GM10266 (cell line): ENCODE results near the gene ODF2.

Experiments used
- DNase-seq: peaks from one replicate; pipeline ENCODE4 v3.0.0; 2012; ENCODE audit errors: extremely low spot score
- CTCF ChIP-seq: IDR thresholded peaks from 2 replicates; pipeline ENCODE4 v1.5.1; 2012; ENCODE audit warnings: mild to moderate bottlenecking, low read depth; ENCODE audit not compliant: control insufficient read depth, insufficient read depth; ENCODE audit errors: missing control alignments

Gene ODF2

GRCh38 chr9:128469070-128469469 is 13.3 kb downstream of the ODF2 start:
- TF ChIP-seq CTCF: no peak

GRCh38 chr9:128470560-128470959 is 14.8 kb downstream of the ODF2 start:
- DNase-seq: no peak
- no peak for TF ChIP-seq CTCF

More at GRCh38 chr9:128469070-128469469, 13.3 kb downstream of the ODF2 start:
- no peak for DNase-seq

GRCh38 chr9:128473104-128473503 is 17.3 kb downstream of the ODF2 start:
- no peak for DNase-seq
- TF ChIP-seq CTCF: no peak

- DNase-seq: no peak
- TF ChIP-seq CTCF: no peak
Observed at GRCh38 chr9:128475867-128476266, 20.1 kb downstream of the ODF2 start.

- no peak for TF ChIP-seq CTCF
- no peak for DNase-seq
Observed at GRCh38 chr9:128479262-128479661, 23.5 kb downstream of the ODF2 start.

GRCh38 chr9:128481561-128481960 is 25.8 kb downstream of the ODF2 start:
- no peak for TF ChIP-seq CTCF

GRCh38 chr9:128482186-128482585 is 26.4 kb downstream of the ODF2 start:
- TF ChIP-seq CTCF: no peak
- no peak for DNase-seq

More at GRCh38 chr9:128481561-128481960, 25.8 kb downstream of the ODF2 start:
- DNase-seq: no peak
